Kidney epithelial cell (primary cell): ENCODE results near the gene ADCYAP1R1. TPM values are rescaled to one million over a fixed set of nuclear protein-coding genes. Genes with fewer than 3 reads are reported as not detected.

Source experiments
- DNase-seq: peaks from one replicate; pipeline ENCODE4 v3.0.0-alpha.2; 2010; ENCODE audit warnings: low read depth
- H3K27me3 ChIP-seq: 2 replicates; pipeline ENCODE4 v1.6.0; 2011; ENCODE audit warnings: low read length; ENCODE audit not compliant: control insufficient read depth, insufficient read depth
- H3K36me3 ChIP-seq: 2 replicates; pipeline ENCODE4 v1.5.1; 2011; ENCODE audit warnings: low read length; ENCODE audit not compliant: control insufficient read depth, insufficient read depth
- H3K4me3 ChIP-seq: 2 replicates; pipeline ENCODE4 v1.5.1; 2011; ENCODE audit warnings: low read depth, mild to moderate bottlenecking, control low read depth, low read length
- total RNA-seq: library from RNA; depleted of rRNA; stranded (reverse); fragments of >200 nt; gene quantifications from 2 replicates; pipeline ENCODE4 v1.2.3, GENCODE V29; 2015
- TF ChIP-seq, protein P1 (sequence below): IDR thresholded peaks from 2 replicates; pipeline ENCODE4 v1.5.1; 2011; ENCODE audit warnings: mild to moderate bottlenecking, moderate library complexity, low read length, control low read depth, inconsistent platforms; ENCODE audit not compliant: insufficient read depth, poor library complexity, severe bottlenecking

Gene ADCYAP1R1
- total RNA-seq, 1 donor from 2014 or later = not detected

GRCh38 chr7:31028417-31028992 is 23.6 kb upstream of the ADCYAP1R1 start:
- Histone ChIP-seq H3K4me3 (no peak overlapping the region), H3K36me3 (no peaks in the 10 kb centered on the region), H3K27me3 (no peaks in the 10 kb centered on the region)
- TF ChIP-seq, protein P1, sequence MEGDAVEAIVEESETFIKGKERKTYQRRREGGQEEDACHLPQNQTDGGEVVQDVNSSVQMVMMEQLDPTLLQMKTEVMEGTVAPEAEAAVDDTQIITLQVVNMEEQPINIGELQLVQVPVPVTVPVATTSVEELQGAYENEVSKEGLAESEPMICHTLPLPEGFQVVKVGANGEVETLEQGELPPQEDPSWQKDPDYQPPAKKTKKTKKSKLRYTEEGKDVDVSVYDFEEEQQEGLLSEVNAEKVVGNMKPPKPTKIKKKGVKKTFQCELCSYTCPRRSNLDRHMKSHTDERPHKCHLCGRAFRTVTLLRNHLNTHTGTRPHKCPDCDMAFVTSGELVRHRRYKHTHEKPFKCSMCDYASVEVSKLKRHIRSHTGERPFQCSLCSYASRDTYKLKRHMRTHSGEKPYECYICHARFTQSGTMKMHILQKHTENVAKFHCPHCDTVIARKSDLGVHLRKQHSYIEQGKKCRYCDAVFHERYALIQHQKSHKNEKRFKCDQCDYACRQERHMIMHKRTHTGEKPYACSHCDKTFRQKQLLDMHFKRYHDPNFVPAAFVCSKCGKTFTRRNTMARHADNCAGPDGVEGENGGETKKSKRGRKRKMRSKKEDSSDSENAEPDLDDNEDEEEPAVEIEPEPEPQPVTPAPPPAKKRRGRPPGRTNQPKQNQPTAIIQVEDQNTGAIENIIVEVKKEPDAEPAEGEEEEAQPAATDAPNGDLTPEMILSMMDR = no peak
- no peak for DNase-seq

- no peak for DNase-seq
- TF ChIP-seq, protein P1 = no peak
- Histone ChIP-seq H3K27me3 (no peaks in the 10 kb centered on the region), H3K4me3 (no peak overlapping the region), H3K36me3 (no peaks in the 10 kb centered on the region)
Observed at GRCh38 chr7:31029251-31030042, 22.7 kb upstream of the ADCYAP1R1 start.

- no peak for DNase-seq
- peaks cover 5% of the 10 kb centered on the region for H3K27me3 ChIP-seq
- H3K36me3 ChIP-seq = no peaks in the 10 kb centered on the region
- no peak overlapping the region for H3K4me3 ChIP-seq
- TF ChIP-seq, protein P1 = no peak
Observed at GRCh38 chr7:31033674-31034300, 18.3 kb upstream of the ADCYAP1R1 start.

DNA sequence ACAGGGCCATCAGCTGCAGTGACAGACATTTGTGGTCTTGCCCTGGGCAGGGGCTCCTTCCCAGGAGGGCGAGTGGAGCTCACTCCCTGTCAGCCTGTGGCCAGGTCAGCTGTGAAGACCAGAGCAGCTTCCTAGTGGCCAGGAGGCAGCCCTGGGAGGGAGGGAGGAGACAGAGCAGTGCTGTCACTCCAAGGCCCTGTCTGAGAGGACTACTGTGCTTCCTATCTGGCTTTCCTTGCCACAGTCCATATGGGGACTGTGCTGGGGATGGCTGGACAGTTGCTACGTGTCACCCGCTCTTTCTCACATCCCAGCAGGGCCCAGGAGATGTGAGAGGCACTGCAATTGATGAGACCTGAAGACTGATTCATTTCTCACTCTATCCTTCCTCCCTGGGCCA is 15.2 kb upstream of the ADCYAP1R1 start:
- TF ChIP-seq, protein P1 = no peak
- no peak overlapping the region for H3K4me3 ChIP-seq
- DNase-seq = no peak
- peaks cover 7% of the 10 kb centered on the region for H3K27me3 ChIP-seq
- no peaks in the 10 kb centered on the region for H3K36me3 ChIP-seq

DNA sequence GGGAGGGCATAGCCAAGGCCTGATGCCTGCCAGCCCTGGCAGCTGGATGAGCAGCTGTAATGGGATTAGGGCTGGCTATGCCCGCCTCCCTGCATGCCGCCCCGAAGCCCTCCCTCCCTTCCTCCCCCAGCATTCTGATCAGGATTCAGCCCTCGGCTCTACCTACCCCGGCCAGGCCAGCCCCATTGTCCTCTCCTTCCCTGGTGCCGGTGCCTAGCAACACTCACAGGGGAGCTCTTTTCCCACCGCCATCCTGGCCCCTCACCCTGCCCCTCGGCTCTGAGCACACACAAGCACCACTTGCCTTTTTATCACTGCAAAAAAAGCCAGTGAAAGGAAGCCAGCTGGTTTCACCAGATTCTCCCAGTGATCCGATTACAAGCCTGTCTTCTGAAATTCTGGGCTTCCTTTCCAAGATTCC is 9.0 kb upstream of the ADCYAP1R1 start:
- TF ChIP-seq, protein P1 = no peak
- H3K4me3 ChIP-seq = no peak overlapping the region
- H3K27me3 ChIP-seq = peaks cover 16% of the 10 kb centered on the region
- H3K36me3 ChIP-seq = no peaks in the 10 kb centered on the region
- no peak for DNase-seq
